Measurements from ENCODE around the gene SFI1. TPM values are rescaled to one million over a fixed set of nuclear protein-coding genes. Genes with fewer than 3 reads are reported as not detected.
"Not testable (repeated sequence)": the region's sequence is repeated elsewhere in the genome, so short reads cannot be mapped to it uniquely, and the experiment has no call there.

The SFI1 gene
- total and polyA plus RNA-seq, 10 donors = 36.7 to 110 (median 85.2) TPM

GRCh38 chr22:31544481-31545480 is 48.4 kb downstream of the SFI1 start:
- no peak overlapping the region for H3K27ac ChIP-seq
- H3K4me3 ChIP-seq = no peak overlapping the region
- H3K4me1 ChIP-seq = no peaks in the 10 kb centered on the region
- H3K9me3 ChIP-seq = no peaks in the 10 kb centered on the region
- H3K36me3 ChIP-seq = peaks cover 0 to 60% (median 30%) of the 10 kb centered on the region in 6 donors
- no peak for DNase-seq
- intact Hi-C loops (cut with DNase I; ENCODE audit: low total_unique reads) = no loop called here
- TF ChIP-seq POLR2AphosphoS5 (IDR thresholded peaks at IDR 0.05) (no peak), CTCF (IDR thresholded peaks at IDR 0.05 in 8 of 11, conservative IDR thresholded peaks at IDR 0.05 in 3 of 11) (no peak), POLR2A (IDR thresholded peaks at IDR 0.05) (no peak)
- no peaks in the 10 kb centered on the region for H3K27me3 ChIP-seq (replicated peaks in 1 of 7)
- 86 to 94% (median 93%) methylated on average over 15 of the region's 15 CpGs for WGBS, 5 donors

GRCh38 chr22:31550871-31551370 is 54.6 kb downstream of the SFI1 start:
- no peak overlapping the region for H3K27ac ChIP-seq
- H3K4me1 ChIP-seq = peaks cover 0 to 13% (median 0%) of the 10 kb centered on the region in 6 donors
- 87 to 90% (median 89%) methylated on average over 4 of the region's 4 CpGs for WGBS, 5 donors
- no peaks in the 10 kb centered on the region for H3K27me3 ChIP-seq (replicated peaks in 1 of 7)
- peaks cover 3 to 90% (median 48%) of the 10 kb centered on the region in 6 donors for H3K36me3 ChIP-seq
- H3K9me3 ChIP-seq = no peaks in the 10 kb centered on the region
- H3K4me3 ChIP-seq = no peak overlapping the region
- no peak for DNase-seq
- intact Hi-C loops (cut with DNase I; ENCODE audit: low total_unique reads) = no loop called here
- TF ChIP-seq POLR2AphosphoS5 (IDR thresholded peaks at IDR 0.05) (no peak), CTCF (IDR thresholded peaks at IDR 0.05 in 8 of 11, conservative IDR thresholded peaks at IDR 0.05 in 3 of 11) (no peak), POLR2A (IDR thresholded peaks at IDR 0.05) (no peak)

- intact Hi-C loops (cut with DNase I; ENCODE audit: low total_unique reads) = no loop called here
- TF ChIP-seq POLR2AphosphoS5 (IDR thresholded peaks at IDR 0.05) (no peak), CTCF (IDR thresholded peaks at IDR 0.05 in 8 of 11, conservative IDR thresholded peaks at IDR 0.05 in 3 of 11) (peak in 8 of 11 experiments; percentile 20 to 65 (median 48)), POLR2A (IDR thresholded peaks at IDR 0.05) (no peak)
- 80 to 85% (median 82%) methylated on average over 9 of the region's 9 CpGs for WGBS, 5 donors
- no peaks in the 10 kb centered on the region for H3K27me3 ChIP-seq (replicated peaks in 1 of 7)
- no peak overlapping the region for H3K4me3 ChIP-seq
- H3K9me3 ChIP-seq = no peaks in the 10 kb centered on the region
- no peak for DNase-seq
- peaks cover 0 to 81% (median 18%) of the 10 kb centered on the region in 6 donors for H3K36me3 ChIP-seq
- H3K4me1 ChIP-seq = peaks cover 0 to 13% (median 4%) of the 10 kb centered on the region in 6 donors
- no peak overlapping the region for H3K27ac ChIP-seq
Observed at GRCh38 chr22:31556627-31557203, 60.4 kb downstream of the SFI1 start.

- H3K27me3 ChIP-seq (replicated peaks in 1 of 7); H3K4me3 ChIP-seq; intact Hi-C loops (cut with DNase I; ENCODE audit: low total_unique reads); H3K4me1 ChIP-seq; H3K27ac ChIP-seq; DNase-seq; H3K9me3 ChIP-seq: not testable (repeated sequence)
- WGBS, 5 donors = 92 to 97% (median 94%) methylated on average over 9 of the region's 9 CpGs
- H3K36me3 ChIP-seq = peaks cover 0 to 86% (median 19%) of the 10 kb centered on the region in 6 donors
Observed at GRCh38 chr22:31558546-31558945, 62.2 kb downstream of the SFI1 start.
